Raji (cell line): ENCODE data around the gene PRKRIP1.

Experiments
- POLR2A ChIP-seq: IDR thresholded peaks from 2 replicates; pipeline ENCODE4 v1.6.1; 2011; ENCODE audit warnings: low read depth, low read length, control low read depth; ENCODE audit not compliant: insufficient read depth

Gene PRKRIP1

DNA sequence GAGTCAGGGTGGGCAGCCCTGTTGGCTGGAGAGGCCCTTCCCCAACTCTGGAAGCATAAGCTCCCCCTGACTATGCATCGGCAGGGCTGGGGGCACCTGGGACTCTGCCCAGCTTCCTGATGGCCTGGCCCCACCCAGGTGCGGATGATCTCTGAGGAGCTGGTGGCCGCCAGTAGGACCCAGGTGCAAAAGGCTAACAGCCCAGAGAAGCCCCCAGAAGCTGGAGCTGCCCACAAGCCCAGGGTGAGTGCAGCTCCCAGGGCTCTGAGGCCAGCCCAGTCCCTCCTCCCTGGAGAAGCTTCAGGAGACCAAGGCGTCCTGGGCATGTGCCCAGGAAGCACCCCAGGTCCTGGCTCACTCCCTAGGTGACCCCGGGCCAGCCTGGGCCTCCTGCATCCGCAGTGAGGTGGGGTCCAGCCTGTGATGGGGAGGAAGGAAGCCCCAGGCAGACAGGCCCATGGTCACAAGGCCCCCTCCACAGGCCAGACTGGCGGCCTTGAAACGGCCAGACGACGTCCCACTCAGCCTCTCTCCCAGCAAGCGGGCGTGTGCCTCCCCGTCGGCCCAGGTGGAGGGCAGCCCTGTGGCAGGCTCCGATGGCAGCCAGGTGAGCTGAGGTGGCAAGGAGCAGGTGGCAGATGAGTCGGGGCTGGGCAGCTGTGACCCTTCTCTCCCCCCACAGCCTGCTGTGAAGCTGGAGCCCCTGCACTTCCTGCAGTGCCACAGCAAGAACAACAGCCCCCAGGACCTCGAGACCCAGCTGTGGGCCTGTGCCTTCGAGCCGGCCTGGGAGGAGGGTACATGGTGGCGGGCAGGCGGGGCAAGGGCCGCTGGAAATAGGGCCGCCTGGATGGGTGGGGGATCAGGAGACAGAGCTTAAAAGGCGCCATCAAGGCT, 71.7 kb downstream of the PRKRIP1 start:
- TF ChIP-seq POLR2A, result no peak

DNA sequence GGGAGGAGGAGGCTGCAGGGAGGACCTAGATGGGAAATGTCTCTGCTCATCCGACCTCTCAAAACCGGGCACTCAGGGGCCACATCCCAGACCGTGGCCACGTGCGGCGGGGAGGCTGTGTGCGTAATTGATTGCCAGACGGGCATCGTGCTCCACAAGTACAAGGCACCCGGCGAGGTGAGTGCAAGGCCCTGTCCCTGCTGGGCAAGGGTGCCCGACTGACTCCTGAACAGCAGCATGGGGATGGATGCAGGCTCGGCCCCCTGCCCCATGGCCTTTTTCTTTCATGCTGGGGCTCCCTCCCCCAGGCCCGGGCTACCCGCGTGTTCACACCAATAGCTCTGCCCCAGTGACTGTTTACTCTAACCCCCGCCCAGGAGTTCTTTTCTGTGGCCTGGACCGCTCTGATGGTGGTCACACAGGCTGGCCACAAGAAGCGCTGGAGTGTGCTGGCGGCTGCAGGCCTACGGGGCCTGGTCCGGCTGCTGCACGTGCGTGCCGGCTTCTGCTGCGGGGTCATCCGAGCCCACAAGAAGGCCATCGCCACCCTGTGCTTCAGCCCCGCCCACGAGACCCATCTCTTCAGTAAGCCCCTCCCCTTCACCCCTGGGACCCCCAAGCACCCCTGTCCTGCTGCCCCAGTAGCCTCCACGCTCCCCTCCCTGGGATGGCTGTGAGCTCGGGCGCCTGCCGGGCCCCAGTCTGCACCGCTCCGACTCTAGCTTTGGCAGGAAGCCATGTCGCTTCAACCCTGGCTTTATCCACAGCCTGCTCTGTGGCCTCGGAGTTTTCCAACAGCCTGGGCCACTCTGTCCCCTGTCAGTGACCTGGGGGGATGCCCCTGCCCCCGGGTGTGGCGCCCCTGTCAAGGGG, 72.6 kb downstream of the PRKRIP1 start:
- TF ChIP-seq POLR2A, result no peak

DNA sequence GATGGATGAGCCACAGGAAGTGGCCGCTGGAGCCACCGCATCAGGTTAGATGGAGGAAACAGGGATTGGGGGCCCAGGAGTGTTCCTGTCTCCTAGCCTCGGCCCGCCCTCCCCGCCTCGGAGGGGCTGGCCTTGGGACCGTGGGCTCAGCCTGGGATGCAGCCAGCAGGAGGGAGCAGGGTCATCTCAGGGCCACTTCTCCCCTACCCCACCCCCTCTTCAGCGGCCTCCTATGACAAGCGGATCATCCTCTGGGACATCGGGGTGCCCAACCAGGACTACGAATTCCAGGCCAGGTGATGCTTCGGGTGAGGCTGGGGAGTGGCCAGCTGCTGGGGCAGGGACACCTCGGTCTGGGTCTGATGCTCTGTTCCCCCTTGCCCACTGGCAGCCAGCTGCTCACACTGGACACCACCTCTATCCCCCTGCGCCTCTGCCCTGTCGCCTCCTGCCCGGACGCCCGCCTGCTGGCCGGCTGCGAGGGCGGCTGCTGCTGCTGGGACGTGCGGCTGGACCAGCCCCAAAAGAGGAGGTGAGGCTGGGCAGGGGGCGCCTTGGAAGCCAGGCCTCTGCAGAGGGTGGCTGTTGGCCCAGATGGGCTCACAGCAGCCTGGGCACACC, 73.3 kb downstream of the PRKRIP1 start:
- TF ChIP-seq POLR2A, result no peak

DNA sequence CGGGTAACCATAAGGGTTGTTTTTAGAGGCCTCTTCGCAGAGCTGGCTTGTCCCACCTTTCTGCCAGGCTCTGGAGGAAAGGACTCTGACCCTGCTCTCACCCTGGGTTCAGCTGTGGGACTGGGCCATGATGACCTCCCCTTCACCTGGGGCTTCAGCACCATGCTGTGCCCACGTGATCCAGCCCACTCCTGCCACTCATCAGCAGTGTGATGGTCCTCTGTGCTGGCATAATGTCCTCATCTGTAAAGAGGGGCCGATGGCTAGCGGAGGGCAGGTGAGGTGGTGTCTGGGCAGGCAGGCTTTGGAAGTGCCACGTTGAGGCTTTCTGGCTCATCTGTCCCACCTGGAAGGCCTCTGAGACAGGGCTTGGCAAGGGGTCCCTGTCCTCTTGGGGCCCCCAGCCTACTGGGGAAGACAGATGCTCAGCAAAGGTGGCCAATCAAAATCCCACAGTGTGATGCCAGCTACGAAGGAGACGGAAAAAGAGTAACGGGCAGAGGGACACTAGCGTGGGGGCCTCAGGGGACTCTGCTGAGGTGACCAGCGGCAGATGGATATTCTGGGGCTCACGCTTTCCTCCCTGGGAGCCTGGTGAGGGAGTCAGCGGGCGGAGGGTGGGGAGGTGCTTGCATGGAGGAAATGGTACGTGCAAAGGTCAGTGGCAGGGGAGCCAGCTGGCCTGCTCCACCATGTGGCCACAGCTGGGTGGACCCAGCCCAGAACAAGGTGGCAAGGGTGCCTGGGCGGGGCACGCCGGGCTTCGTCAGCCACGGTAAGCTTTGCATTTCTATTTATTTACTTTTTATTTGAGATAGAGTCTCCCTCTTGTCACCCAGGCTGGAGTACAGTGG, 74.0 kb downstream of the PRKRIP1 start:
- TF ChIP-seq POLR2A, result no peak

DNA sequence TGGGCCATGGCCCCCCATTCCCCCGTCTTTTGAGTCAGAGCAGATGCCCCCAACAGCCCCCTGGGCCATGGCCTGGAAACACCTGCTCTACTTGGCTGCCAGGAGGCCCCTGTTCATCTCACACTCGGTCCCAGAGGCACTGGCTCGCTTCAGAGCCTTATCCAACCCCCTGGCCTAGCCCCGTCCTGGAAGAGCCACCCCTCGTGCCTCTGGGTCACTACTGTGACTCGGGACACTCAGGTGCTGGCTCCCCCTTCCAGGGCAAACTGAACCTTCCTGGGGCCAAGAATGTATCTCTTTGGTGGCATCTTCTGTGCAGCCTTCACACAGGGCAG, 75.6 kb downstream of the PRKRIP1 start:
- TF ChIP-seq POLR2A, result no peak

DNA sequence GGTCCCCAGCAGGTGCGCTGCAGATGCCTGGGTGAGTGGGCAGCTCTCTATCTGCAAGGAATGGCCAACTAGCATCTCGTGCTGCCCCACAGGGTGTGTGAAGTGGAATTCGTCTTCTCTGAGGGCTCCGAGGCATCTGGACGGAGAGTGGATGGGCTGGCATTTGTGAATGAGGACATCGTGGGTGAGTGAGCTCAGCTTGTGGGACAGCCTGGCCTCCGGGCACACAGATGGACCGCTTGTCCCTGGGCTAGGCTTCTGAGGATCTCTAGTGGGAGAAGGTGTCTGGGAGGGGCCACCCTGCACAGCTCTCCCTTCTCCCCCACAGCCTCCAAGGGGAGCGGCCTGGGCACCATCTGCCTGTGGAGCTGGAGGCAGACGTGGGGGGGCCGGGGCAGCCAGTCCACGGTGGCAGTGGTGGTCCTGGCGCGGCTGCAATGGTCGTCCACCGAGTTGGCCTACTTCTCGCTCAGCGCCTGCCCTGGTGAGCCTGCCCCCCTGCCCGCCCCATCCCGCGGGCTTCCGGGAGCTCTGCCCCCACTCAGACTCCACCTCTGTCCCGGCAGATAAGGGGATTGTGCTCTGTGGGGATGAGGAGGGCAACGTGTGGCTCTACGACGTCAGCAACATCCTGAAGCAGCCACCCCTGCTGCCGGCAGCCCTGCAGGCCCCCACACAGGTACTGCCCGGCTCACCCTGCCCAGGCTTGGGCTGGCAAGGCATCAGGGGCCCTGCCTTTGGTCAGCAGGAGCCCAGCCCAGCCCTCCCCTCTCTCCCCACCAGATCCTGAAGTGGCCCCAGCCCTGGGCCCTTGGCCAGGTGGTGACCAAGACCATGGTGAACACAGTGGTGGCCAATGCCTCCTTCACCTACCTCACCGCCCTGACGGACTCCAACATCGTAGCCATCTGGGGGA, 76.2 kb downstream of the PRKRIP1 start:
- no peak for TF ChIP-seq POLR2A

DNA sequence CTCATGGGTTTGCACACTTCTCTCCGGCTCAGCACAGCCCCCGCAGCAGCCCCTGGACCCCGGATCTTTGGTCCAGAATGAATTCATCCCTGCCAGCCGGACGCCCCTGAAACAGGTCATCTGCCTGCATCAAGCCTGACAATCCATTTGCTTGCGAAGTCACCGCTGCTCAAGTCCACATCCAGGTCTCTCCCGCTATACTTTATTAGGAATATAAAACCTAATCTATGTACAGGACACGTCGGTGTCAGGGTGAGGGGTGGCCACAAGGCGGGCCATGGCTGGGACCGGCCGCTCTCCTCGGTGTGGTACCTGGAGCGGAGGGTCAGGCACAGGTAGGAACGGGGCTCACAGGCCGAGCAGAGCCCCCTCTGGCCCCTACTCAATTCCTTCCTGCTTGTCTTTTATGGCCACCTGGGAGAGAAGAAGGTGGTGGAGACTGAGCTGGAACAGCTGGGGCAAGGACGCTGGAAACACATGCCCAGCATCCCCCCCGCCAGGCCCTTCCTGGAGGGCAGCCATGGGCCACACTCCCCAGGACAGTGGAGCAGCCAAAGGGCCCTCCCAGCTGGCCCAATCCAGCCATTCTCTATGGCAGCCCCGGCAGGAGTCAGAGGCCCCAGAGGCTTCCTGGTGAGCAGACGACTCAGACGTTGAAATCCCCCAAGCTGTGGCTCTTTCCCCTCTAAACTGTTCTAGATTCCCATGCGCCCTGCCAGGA, 77.3 kb downstream of the PRKRIP1 start:
- TF ChIP-seq POLR2A, result no peak
